HepG2 (cell line): ENCODE results near the gene MAP2K5. TPM values are rescaled to one million over a fixed set of nuclear protein-coding genes. Genes with fewer than 3 reads are reported as not detected.

Source experiments
- ATAC-seq: fragments of 200-7000 bp; cut with Tn5 transposase; 3 replicates; pipeline ENCODE4 v1.9.1; 2020; ENCODE audit warnings: mild to moderate bottlenecking, moderate library complexity
- BruUV-seq: library from RNA; stranded (reverse); fragments of 400-500 nt; replicated peaks from 2 replicates; lab custom pipeline; 2021; lab: Mats Ljungman, UMichigan
- CTCF ChIA-PET: fragments of 300-600 bp; formaldehyde crosslinking; extraction: SDS; loops from one replicate; lab custom pipeline; 2021; ENCODE audit warnings: low total read pairs, inconsistent platforms, low intra/inter-chr PET ratio; lab: Yijun Ruan, JAX
- POLR2A ChIA-PET: fragments of 350-600 bp; sonication (Branson Sonifier 250); formaldehyde crosslinking; loops from one replicate; lab custom pipeline; 2020; ENCODE audit warnings: antibody characterized with exemption, inconsistent platforms; lab: Yijun Ruan, JAX
- DNase-seq: peaks from one replicate; pipeline ENCODE4 v3.0.0-alpha.2; 2015; ENCODE audit warnings: low spot score
- FAIRE-seq: peaks from 3 replicates; lab custom pipeline; 2011; peaks lifted over from hg19 to GRCh38; lab: Jason Lieb, UNC
- H2AFZ ChIP-seq: one replicate; pipeline ENCODE4 v1.6.1; 2011; ENCODE audit warnings: low read length, inconsistent platforms
- H3K27ac ChIP-seq: fragments of 300-600 bp; 3 replicates; pipeline ENCODE4 v1.8.0; 2011; ENCODE audit warnings: mixed run types, mild to moderate bottlenecking, mixed read lengths, low read length, inconsistent platforms; ENCODE audit not compliant: insufficient read depth; ENCODE audit errors: extremely low read length
- H3K27me3 ChIP-seq, 2 experiments: fragments of 200-600 bp in 1 of 2; 2 replicates in 1 of 2; 3 replicates in 1 of 2; pipeline versions ENCODE4 v1.6.0 to v1.8.0; 2011; ENCODE audit warnings: low read length in 2 of 2, mild to moderate bottlenecking in 2 of 2, moderate library complexity in 2 of 2, inconsistent platforms in 1 of 2; ENCODE audit not compliant: insufficient read depth in 2 of 2, control insufficient read depth in 1 of 2
- H3K36me3 ChIP-seq, 2 experiments: fragments of 200-600 bp in 1 of 2; replicated peaks in 1 of 2; 2 replicates in 1 of 2; 3 replicates in 1 of 2; pipeline versions ENCODE4 v1.5.1 to v1.8.0; 2011; ENCODE audit warnings: low read length in 2 of 2, inconsistent platforms in 1 of 2; ENCODE audit not compliant: insufficient read depth in 2 of 2, control insufficient read depth in 1 of 2
- H3K4me1 ChIP-seq: 2 replicates; pipeline ENCODE4 v1.5.1; 2012; ENCODE audit warnings: low read length, inconsistent platforms; ENCODE audit not compliant: insufficient read depth
- H3K4me2 ChIP-seq: 2 replicates; pipeline ENCODE4 v1.6.0; 2011; ENCODE audit warnings: low read depth, low read length, inconsistent platforms
- H3K4me3 ChIP-seq, 3 experiments: fragments of 200-600 bp in 1 of 3; sonication (generic), shearing (Covaris generic) in 1 of 3; replicated peaks in 1 of 3; 2 replicates each; pipeline ENCODE4 v1.5.1; 2011 to 2016; ENCODE audit warnings: low read length in 3 of 3, inconsistent platforms in 2 of 3, low read depth in 2 of 3, mild to moderate bottlenecking in 2 of 3, control low read depth in 1 of 3, mixed read lengths in 1 of 3; ENCODE audit not compliant: insufficient read depth in 1 of 3
- H3K79me2 ChIP-seq: one replicate; pipeline ENCODE4 v1.6.1; 2011; ENCODE audit warnings: low read length, inconsistent platforms; ENCODE audit not compliant: insufficient read depth
- H3K9ac ChIP-seq: 2 replicates; pipeline ENCODE4 v1.6.0; 2011; ENCODE audit warnings: mild to moderate bottlenecking, low read depth, low read length, inconsistent platforms; ENCODE audit not compliant: insufficient read depth
- H3K9me3 ChIP-seq: 2 replicates; pipeline ENCODE4 v1.5.1; 2012; ENCODE audit warnings: mild to moderate bottlenecking, low read length
- H4K20me1 ChIP-seq: 2 replicates; pipeline ENCODE4 v1.6.0; 2011; ENCODE audit warnings: inconsistent platforms, mild to moderate bottlenecking, low read length, moderate library complexity; ENCODE audit not compliant: insufficient read depth
- ATF3 ChIP-seq: sonication (generic); formaldehyde crosslinking; IDR thresholded peaks from 2 replicates; pipeline ENCODE4 v1.4.0; 2020; ENCODE audit warnings: missing genetic modification reagents
- IKZF4 ChIP-seq: sonication (generic); formaldehyde crosslinking; IDR thresholded peaks from 2 replicates; pipeline ENCODE4 v1.5.1; 2020; ENCODE audit warnings: borderline replicate concordance, mild to moderate bottlenecking, low read depth, missing genetic modification reagents; ENCODE audit errors: not compliant biosample characterization
- KIAA2018 ChIP-seq: sonication (generic); formaldehyde crosslinking; IDR thresholded peaks from 2 replicates; pipeline ENCODE4 v1.5.0; 2020; ENCODE audit warnings: mild to moderate bottlenecking, missing genetic modification reagents, borderline replicate concordance
- NR2F6 ChIP-seq, 2 experiments: IDR thresholded peaks; 2 replicates each; pipeline ENCODE4 v1.6.1; 2016; ENCODE audit warnings: antibody characterized with exemption in 1 of 2, mild to moderate bottlenecking in 1 of 2
- RNF2 ChIP-seq: fragments of 450-650 bp; conservative IDR thresholded peaks from 2 replicates; pipeline ENCODE4 v1.6.1; 2016; ENCODE audit warnings: low read depth
- XRCC5 ChIP-seq: fragments of 200-400 bp; formaldehyde crosslinking; optimal IDR thresholded peaks from 2 replicates; pipeline ENCODE3; 2017; ENCODE audit warnings: mild to moderate bottlenecking, low read length
- ZC3H4 ChIP-seq: sonication (generic); formaldehyde crosslinking; IDR thresholded peaks from 2 replicates; pipeline ENCODE4 v1.4.0; 2020; ENCODE audit warnings: missing genetic modification reagents, borderline replicate concordance
- ZFP1 ChIP-seq: IDR thresholded peaks from 2 replicates; pipeline ENCODE4 v1.6.1; 2016
- ZNF138 ChIP-seq: sonication (generic); formaldehyde crosslinking; IDR thresholded peaks from 2 replicates; pipeline ENCODE4 v1.5.0; 2020; ENCODE audit warnings: mild to moderate bottlenecking, low read depth, missing genetic modification reagents
- ZNF558 ChIP-seq: sonication (generic); formaldehyde crosslinking; IDR thresholded peaks from 2 replicates; pipeline ENCODE4 v1.9.0; 2022; ENCODE audit warnings: mild to moderate bottlenecking, missing genetic modification reagents, borderline replicate concordance
- ZNF816 ChIP-seq: sonication (generic); formaldehyde crosslinking; IDR thresholded peaks from 2 replicates; pipeline ENCODE4 v1.8.0; 2022; ENCODE audit warnings: missing genetic modification reagents, mild to moderate bottlenecking, borderline replicate concordance
- WGBS: methylation state at CpG from one replicate; pipeline ENCODE4 v1.1.6; 2017; ENCODE audit warnings: low lambda C conversion rate; 5-methylcytosine and 5-hydroxymethylcytosine counted together
- in situ Hi-C: cut with HindIII; loops from 2 replicates; pipeline ENCODE4 v1.10.0; 2017; ENCODE audit warnings: low pct_unique_long_range_greater_than_20kb; ENCODE audit not compliant: extremely low pct_ligation_motif_present
- intact Hi-C: fragments of 100-400 bp; cut with micrococcal nuclease; formaldehyde crosslinking; loops from one replicate; pipeline ENCODE4 v1.10.0; 2022; ENCODE audit not compliant: unreplicated experiment
- polyA plus RNA-seq, 8 experiments: library from polyadenylated mRNA; depleted of rRNA in 3 of 8; stranded (reverse) in 7 of 8; unstranded in 1 of 8; fragments of >200 nt; fragmentation: Illumina TruSeq in 4 of 8; extraction: Trizol in 4 of 8; gene quantifications; 2 replicates each; pipeline versions ENCODE4 v1.2.1 to v1.2.3, GENCODE V29; 2011 to 2016; ENCODE audit warnings: low read depth in 4 of 8, missing spikeins in 1 of 8, mixed read lengths in 1 of 8; ENCODE audit not compliant: insufficient read depth in 1 of 8
- total RNA-seq, 5 experiments: library from RNA; depleted of rRNA; stranded (reverse); fragments of >200 nt; fragmentation: Illumina TruSeq; extraction: Trizol; gene quantifications; 2 replicates each; pipeline ENCODE4 v1.2.3, GENCODE V29; 2016; ENCODE audit warnings: low read depth in 1 of 5
- TF ChIP-seq, protein P1 (sequence below): sonication (generic); formaldehyde crosslinking; IDR thresholded peaks from 2 replicates; pipeline ENCODE4 v1.4.0; 2020; ENCODE audit warnings: missing genetic modification reagents, borderline replicate concordance

Gene MAP2K5
- total and polyA plus RNA-seq, 2 of the 13 experiments (the other 11 are each of a cell fraction or from before 2014, with no cell fraction given): 4.0 to 4.3 TPM

- H3K4me1 ChIP-seq: peaks cover 8% of the 10 kb centered on the region; the same call in 1 of the 2 replicates
- POLR2A ChIA-PET: no interaction called here
- CTCF ChIA-PET: no interaction called here
- ATAC-seq: no peak
- no peak for DNase-seq
- H3K9me3 ChIP-seq: no peaks in the 10 kb centered on the region
- H3K4me3 ChIP-seq: no peak overlapping the region
- H2AFZ ChIP-seq: no peak overlapping the region
- H3K9ac ChIP-seq: no peak overlapping the region
- in situ Hi-C loops: no loop called here
- no TSS peak for BruUV-seq
- no peaks in the 10 kb centered on the region for H3K36me3 ChIP-seq
- H3K27ac ChIP-seq: no peak overlapping the region
- WGBS: 73% methylated on average over 1 of the region's 1 CpG
- no peaks in the 10 kb centered on the region for H3K27me3 ChIP-seq
- no peaks in the 10 kb centered on the region for H4K20me1 ChIP-seq
- intact Hi-C loops: no loop called here
- FAIRE-seq: no peak
- H3K4me2 ChIP-seq: no peak overlapping the region
- no peaks in the 10 kb centered on the region for H3K79me2 ChIP-seq
- TF ChIP-seq NR2F6 (IDR thresholded peaks at IDR 0.05) (no peak), NR2F6 (CRISPR knock-in tag; IDR thresholded peaks at IDR 0.05) (no peak), ZNF138 (CRISPR knock-in tag) (no peak), ZNF558 (CRISPR knock-in tag) (no peak), ZFP1 (CRISPR knock-in tag) (no peak), IKZF4 (CRISPR knock-in tag) (no peak), ATF3 (CRISPR knock-in tag) (no peak), ZC3H4 (CRISPR knock-in tag) (no peak), ZNF816 (CRISPR knock-in tag) (no peak), RNF2 (no peak), XRCC5 (no peak), KIAA2018 (CRISPR knock-in tag) (no peak)
- TF ChIP-seq, protein P1, sequence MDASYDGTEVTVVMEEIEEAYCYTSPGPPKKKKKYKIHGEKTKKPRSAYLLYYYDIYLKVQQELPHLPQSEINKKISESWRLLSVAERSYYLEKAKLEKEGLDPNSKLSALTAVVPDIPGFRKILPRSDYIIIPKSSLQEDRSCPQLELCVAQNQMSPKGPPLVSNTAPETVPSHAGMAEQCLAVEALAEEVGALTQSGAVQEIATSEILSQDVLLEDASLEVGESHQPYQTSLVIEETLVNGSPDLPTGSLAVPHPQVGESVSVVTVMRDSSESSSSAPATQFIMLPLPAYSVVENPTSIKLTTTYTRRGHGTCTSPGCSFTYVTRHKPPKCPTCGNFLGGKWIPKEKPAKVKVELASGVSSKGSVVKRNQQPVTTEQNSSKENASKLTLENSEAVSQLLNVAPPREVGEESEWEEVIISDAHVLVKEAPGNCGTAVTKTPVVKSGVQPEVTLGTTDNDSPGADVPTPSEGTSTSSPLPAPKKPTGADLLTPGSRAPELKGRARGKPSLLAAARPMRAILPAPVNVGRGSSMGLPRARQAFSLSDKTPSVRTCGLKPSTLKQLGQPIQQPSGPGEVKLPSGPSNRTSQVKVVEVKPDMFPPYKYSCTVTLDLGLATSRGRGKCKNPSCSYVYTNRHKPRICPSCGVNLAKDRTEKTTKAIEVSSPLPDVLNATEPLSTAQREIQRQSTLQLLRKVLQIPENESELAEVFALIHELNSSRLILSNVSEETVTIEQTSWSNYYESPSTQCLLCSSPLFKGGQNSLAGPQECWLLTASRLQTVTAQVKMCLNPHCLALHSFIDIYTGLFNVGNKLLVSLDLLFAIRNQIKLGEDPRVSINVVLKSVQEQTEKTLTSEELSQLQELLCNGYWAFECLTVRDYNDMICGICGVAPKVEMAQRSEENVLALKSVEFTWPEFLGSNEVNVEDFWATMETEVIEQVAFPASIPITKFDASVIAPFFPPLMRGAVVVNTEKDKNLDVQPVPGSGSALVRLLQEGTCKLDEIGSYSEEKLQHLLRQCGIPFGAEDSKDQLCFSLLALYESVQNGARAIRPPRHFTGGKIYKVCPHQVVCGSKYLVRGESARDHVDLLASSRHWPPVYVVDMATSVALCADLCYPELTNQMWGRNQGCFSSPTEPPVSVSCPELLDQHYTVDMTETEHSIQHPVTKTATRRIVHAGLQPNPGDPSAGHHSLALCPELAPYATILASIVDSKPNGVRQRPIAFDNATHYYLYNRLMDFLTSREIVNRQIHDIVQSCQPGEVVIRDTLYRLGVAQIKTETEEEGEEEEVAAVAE (CRISPR knock-in tag): no peak
Observed at GRCh38 chr15:67534360-67534759, 8.1 kb upstream of the MAP2K5 start.
